Stimulated activated naive CD8-positive, alpha-beta T cell treated with anti-CD3 and anti-CD28 coated beads, Interleukin-15, amount 100 ng/mL, for 72 hours (primary cell): ENCODE data around the gene KIAA1217.
A peak's percentile ranks its signal among the peaks of the same experiment; 100 is the strongest.

Experiments
- ATAC-seq: fragments of 150-1000 bp; cut with Tn5 transposase; 2 replicates; pipeline ENCODE4 v1.10.0; 2021; ENCODE audit warnings: mild to moderate bottlenecking, moderate library complexity
- DNase-seq, 2 donors: peaks; one replicate each; pipeline ENCODE4 v3.0.0; 2021 to 2022
- H3K27ac Mint-ChIP-seq, 2 donors: one replicate each; pipeline ENCODE4 v1.8.0; 2022; ENCODE audit warnings: mild to moderate bottlenecking in 2 of 2, mixed read lengths in 2 of 2, moderate library complexity in 2 of 2
- H3K27me3 Mint-ChIP-seq: one replicate; pipeline ENCODE4 v1.8.0; 2022; ENCODE audit warnings: mixed read lengths
- H3K4me1 Mint-ChIP-seq: one replicate; pipeline ENCODE4 v1.8.0; 2022; ENCODE audit warnings: mild to moderate bottlenecking, mixed read lengths
- H3K4me3 Mint-ChIP-seq, 2 donors: one replicate each; pipeline ENCODE4 v1.8.0; 2022; ENCODE audit warnings: mild to moderate bottlenecking in 2 of 2, mixed read lengths in 2 of 2, moderate library complexity in 1 of 2
- H3K9me3 Mint-ChIP-seq, 2 donors: one replicate each; pipeline ENCODE4 v1.8.0; 2022; ENCODE audit warnings: mixed read lengths in 2 of 2

The KIAA1217 gene

DNA sequence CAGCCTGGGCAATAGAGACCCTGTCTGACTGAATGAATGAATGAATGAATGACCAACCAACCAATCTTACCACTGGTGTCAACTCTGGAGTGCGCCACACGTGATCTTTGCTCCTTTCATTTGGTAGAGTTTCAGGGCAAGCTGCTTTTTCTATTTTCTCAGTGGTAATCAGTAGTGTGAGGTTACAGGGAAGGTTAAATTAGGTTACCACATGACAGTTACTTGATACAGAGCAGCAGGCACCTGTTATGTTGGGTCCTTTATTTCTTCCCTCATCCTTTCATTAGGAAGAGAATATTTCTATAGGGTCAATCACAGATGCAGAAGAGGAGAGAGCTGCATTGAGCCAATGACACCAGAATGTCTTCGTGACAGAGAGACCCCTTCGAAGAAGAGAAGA is 167.8 kb downstream of the KIAA1217 start:
- H3K4me3 Mint-ChIP-seq, result no peak overlapping the region
- no peaks in the 10 kb centered on the region for H3K4me1 Mint-ChIP-seq
- peaks cover 0 to 8% of the 10 kb centered on the region in 2 donors for H3K9me3 Mint-ChIP-seq
- no peak for DNase-seq
- H3K27ac Mint-ChIP-seq, result no peak overlapping the region
- H3K27me3 Mint-ChIP-seq, result peaks cover 10% of the 10 kb centered on the region
- no peak for ATAC-seq

DNA sequence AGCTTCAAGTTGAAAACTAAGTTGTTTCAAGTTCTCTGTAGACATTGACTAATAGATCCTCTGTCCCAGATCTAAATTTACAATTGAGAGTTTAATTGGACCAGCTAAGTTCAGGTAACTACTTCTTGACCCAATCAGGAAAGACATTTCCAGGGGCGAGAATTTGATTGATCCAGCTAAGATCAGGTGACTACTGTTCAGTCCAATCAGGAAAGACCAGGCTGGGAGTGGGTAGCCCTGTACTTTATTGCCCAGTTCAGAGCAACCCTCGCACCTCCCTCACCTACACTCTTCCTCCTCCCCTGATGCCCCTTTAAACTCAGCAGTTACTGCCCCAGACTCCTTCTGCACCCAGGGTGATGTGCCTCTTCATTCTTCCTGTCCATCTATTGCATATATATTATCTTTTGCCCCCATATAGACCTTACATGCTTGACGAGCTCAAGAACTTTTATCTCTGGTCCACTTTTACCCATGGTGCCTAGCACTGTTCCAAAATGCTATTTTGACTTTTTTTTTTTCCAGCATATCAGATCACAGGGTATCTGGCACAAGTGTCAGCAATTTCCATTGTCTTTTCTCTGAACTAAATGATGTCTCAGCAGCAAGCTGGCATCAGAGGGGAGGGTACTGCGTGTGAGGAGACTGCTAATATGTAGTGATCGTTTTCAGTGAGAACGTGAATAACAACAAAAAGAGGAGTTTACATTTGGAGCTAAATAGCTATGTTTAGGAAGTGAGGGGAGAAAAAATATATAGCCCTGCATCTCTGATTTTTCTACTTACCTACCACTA is 169.4 kb downstream of the KIAA1217 start:
- ATAC-seq (no peak), DNase-seq (no peak)
- H3K4me3 Mint-ChIP-seq, result no peak overlapping the region
- H3K9me3 Mint-ChIP-seq, result no peaks in the 10 kb centered on the region
- peaks cover 14% of the 10 kb centered on the region for H3K4me1 Mint-ChIP-seq
- peaks cover 19% of the 10 kb centered on the region for H3K27me3 Mint-ChIP-seq
- H3K27ac Mint-ChIP-seq, result no peak overlapping the region

DNA sequence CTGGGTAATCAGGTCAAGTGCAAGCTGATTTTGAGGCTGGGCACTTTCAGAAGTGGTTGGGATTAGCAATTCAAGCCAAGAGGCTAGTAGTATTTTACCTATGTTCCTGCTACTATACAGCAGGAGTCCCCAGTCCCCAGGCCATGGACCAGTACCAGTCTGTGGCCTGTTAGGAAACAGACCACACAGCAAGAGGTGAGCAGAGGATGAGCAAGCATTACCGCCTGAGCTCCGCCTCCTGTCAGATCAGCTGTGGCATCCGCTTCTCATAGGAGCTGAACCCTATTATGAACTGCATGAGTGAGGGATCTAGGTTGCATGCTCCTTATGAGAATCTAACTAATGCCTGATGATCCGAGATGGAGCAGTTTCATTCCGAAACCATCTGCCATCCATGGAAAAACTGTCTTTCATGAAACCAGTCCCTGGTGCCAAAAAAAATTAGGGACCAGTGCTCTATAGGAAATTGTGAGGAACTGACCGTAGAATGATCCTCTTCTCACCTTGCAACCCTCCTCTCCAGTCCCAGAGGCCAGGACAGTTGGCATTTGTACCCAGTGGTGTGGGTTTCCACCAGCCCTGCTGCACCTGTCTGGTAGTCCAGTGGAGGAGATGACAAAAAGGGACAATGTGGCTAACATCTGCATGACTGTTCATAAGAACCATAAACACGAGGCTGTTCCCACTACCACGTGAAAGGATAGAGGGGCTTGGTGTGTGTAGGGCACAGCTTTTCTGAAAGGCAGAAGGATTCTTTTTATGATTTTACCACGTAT is 172.5 kb downstream of the KIAA1217 start:
- H3K9me3 Mint-ChIP-seq, result no peaks in the 10 kb centered on the region
- H3K4me1 Mint-ChIP-seq, result peaks cover 26% of the 10 kb centered on the region
- H3K27ac Mint-ChIP-seq, result no peak overlapping the region
- H3K27me3 Mint-ChIP-seq, result peaks cover 37% of the 10 kb centered on the region
- H3K4me3 Mint-ChIP-seq, result no peak overlapping the region
- ATAC-seq (no peak), DNase-seq (no peak)

DNA sequence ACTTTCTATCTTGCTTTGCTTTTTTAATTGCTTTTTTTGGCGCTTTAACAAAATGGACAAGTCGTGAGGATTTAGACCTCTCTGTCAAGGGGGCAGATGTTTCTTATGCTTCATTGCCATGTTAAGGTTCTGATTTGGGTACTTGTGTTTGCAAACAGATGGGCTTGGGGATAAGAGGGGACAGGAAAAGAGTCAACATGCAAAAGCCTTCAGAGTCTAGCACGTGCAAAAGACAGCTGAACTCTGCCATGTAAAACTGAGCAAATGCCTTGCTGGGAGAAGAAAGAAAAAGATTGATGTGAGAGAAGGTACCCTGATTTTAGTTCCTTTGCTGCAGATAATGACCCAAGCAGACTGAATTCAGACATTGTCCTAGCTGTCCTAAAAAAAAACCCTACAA is 173.1 kb downstream of the KIAA1217 start:
- peaks cover 37% of the 10 kb centered on the region for H3K27me3 Mint-ChIP-seq
- DNase-seq (no peak), ATAC-seq (no peak)
- no peak overlapping the region for H3K27ac Mint-ChIP-seq
- H3K9me3 Mint-ChIP-seq, result no peaks in the 10 kb centered on the region
- no peak overlapping the region for H3K4me3 Mint-ChIP-seq
- H3K4me1 Mint-ChIP-seq, result peaks cover 26% of the 10 kb centered on the region

DNA sequence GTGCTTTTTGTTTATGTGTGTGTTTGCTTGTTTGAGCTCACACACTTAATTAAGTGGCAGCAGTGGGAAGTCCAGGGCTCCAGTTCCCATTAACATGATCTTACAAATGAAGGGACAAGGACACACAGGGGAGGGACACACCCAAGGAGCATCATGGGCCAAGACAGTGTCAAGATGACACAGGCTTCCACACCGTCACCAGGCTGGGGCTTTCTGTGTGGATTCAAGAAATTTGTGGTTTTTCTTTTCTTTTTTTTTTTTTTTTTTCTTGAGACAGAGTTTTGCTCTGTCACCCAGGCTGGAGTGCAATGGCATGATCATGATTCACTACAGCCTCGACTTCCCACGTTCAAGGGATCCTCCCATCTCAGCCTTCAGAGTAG is 173.6 kb downstream of the KIAA1217 start:
- Mint-ChIP-seq H3K27ac (no peak overlapping the region), H3K27me3 (peaks cover 37% of the 10 kb centered on the region), H3K9me3 (no peaks in the 10 kb centered on the region), H3K4me3 (peak overlapping the region in 1 of 2 donors; percentile 21), H3K4me1 (peaks cover 26% of the 10 kb centered on the region)
- DNase-seq (peak in 1 of 2 donors; percentile 30), ATAC-seq (peak; percentile 60)

DNA sequence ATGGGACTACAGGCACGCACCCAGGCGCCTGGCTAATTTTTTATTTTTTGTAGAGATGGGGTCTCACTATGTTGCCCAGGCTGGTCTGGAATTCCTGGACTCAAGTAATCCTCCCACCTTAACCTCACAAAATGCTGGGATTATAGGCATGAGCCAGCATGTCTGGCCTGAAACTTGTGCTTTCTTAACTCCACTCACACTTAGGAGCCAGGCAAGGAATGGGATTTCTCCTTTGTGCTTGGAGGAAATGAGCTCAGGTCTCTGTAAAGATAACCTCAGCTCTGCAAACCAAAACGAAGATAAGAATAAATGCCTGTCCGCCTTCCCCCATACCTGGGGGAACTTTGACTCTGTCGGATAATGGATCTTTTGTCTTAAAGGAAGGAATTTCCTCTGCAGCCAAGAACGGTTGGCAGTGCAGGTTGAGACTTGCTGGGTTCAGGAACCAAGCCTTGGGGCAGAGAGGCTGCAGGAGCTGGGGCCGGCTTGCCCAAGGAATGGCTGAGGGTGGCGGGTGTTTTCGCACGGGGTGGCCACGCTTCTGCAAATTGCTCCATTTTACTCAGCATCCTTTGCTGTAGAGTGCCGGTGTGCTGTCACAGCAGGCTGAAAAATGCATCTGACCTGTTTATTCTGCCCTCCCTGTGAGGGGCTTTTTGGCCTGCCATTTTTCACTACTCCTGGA is 174.2 kb downstream of the KIAA1217 start:
- ATAC-seq, result peak; percentile 91
- DNase-seq, result no peak
- Mint-ChIP-seq H3K27me3 (peaks cover 37% of the 10 kb centered on the region), H3K27ac (peak overlapping the region; percentile 54 to 61), H3K4me3 (peak overlapping the region; percentile 54 to 57), H3K9me3 (no peaks in the 10 kb centered on the region), H3K4me1 (peaks cover 26% of the 10 kb centered on the region)

DNA sequence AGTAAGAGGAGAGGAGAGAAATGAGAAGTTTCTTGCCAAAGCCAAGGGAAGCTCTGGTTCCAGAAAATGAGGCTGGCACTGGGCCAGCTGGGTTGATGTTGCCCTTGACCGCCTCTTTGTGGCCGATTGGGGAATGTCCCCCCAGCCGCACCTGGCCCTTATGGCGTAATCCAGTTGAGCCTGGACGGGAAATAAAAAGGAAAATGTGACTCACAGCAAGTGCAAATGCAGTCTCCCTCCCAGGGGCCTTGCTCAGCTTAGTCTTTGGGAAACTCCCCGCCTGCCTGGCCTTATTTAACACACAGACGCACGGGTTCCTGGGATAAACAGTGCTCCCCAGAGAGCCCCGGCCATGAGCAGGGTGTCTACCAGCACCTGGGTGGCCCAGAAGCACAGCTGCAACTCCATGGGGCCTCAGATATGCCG is 174.8 kb downstream of the KIAA1217 start:
- DNase-seq (peak; percentile 37 to 80), ATAC-seq (peak; percentile 78)
- peak overlapping the region; percentile 59 to 61 for H3K27ac Mint-ChIP-seq
- H3K4me3 Mint-ChIP-seq, result peak overlapping the region; percentile 54 to 57
- H3K4me1 Mint-ChIP-seq, result peaks cover 26% of the 10 kb centered on the region
- peaks cover 37% of the 10 kb centered on the region for H3K27me3 Mint-ChIP-seq
- no peaks in the 10 kb centered on the region for H3K9me3 Mint-ChIP-seq

DNA sequence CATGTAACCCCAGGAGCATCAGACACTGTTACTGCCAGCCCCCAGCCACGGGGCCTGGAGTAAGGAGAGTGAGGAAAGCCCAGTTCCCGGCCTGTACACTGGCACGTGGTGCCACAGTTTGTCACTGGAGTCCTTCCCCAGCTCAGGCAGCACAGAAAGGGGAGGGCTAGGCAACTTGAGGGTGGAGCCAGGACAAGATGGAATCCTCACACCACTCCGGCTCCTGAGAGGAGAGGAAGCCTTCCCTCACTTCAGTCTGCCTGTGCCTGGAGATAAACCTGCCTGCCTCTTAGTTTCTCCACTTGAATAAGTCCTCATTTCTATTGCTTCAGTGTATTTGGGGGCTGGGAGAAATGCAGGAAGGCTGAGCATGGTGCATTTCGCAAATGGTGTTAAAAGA is 176.0 kb downstream of the KIAA1217 start:
- DNase-seq (no peak), ATAC-seq (no peak)
- Mint-ChIP-seq H3K27me3 (peaks cover 37% of the 10 kb centered on the region), H3K27ac (no peak overlapping the region), H3K4me3 (no peak overlapping the region), H3K4me1 (peaks cover 26% of the 10 kb centered on the region), H3K9me3 (no peaks in the 10 kb centered on the region)

DNA sequence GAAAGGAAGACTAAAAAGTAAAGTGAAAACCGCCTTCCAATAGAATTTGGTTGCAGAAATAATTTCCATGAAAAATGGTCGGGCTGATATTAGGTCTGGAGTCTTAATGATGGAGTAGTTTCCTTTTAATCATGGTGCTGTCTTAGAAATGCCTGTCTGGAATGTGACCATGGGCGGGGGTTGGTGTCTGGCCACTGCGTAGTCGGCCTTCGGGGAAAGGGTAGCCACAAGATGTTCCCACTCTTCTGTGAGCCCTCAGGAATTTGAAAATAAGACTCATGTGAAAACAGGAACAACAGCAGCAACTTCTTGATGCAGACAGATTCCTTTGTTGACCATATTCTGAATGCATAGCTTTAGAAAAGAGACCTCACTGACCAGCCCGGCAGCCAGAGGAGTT is 176.8 kb downstream of the KIAA1217 start:
- H3K9me3 Mint-ChIP-seq, result no peaks in the 10 kb centered on the region
- H3K4me1 Mint-ChIP-seq, result peaks cover 26% of the 10 kb centered on the region
- no peak overlapping the region for H3K27ac Mint-ChIP-seq
- ATAC-seq (no peak), DNase-seq (no peak)
- H3K27me3 Mint-ChIP-seq, result peaks cover 36% of the 10 kb centered on the region
- no peak overlapping the region for H3K4me3 Mint-ChIP-seq

DNA sequence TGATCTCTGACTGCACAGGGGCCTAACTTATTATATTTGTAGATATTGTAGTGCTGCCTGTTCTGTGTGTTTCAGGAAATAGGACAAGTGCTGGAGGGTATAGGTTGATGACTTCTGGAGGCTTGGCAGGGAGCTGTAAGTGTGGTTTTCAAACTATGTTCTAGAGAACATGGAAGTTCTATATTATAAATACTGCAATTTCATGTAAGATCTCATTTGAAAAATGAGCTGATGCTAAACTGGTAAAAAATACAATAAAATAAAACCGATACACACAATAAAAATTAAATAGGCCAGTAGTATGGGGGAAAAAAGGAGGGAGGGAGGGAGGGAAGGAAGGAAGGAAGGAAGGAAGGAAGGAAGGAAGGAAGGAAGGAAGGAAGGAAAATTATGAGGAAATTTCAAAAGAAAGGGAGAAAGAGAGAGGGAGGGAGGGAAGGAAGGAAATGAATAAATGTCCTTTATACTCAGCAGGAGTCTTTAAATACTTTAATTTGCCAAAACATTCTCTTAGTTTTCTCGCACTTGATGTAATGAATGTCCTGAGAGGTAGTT is 181.3 kb downstream of the KIAA1217 start:
- no peaks in the 10 kb centered on the region for H3K9me3 Mint-ChIP-seq
- ATAC-seq (no peak), DNase-seq (no peak)
- H3K27ac Mint-ChIP-seq, result no peak overlapping the region
- H3K4me3 Mint-ChIP-seq, result no peak overlapping the region
- H3K4me1 Mint-ChIP-seq, result no peaks in the 10 kb centered on the region
- peaks cover 34% of the 10 kb centered on the region for H3K27me3 Mint-ChIP-seq

DNA sequence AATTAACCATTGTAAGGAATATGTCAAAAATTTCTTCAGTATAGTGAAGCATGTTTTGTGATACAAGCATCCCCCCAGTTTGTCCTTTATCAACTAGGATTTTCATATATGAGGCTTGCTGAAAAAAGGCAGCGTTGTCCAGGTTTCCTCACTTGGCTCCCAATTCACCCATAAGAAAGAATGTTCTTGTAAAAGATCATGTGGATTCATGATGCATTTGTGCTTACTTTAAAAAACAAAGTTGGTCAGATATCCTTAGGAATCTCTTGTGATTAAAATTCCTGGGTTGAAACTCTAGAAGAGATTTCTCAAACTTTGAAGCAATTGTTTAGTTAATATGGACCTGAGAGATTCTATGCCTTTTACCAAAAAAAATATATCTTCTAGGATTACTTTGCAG is 181.8 kb downstream of the KIAA1217 start:
- ATAC-seq, result no peak
- H3K9me3 Mint-ChIP-seq, result no peaks in the 10 kb centered on the region
- no peak overlapping the region for H3K27ac Mint-ChIP-seq
- H3K4me3 Mint-ChIP-seq, result no peak overlapping the region
- DNase-seq, result no peak
- H3K27me3 Mint-ChIP-seq, result peaks cover 32% of the 10 kb centered on the region
- no peaks in the 10 kb centered on the region for H3K4me1 Mint-ChIP-seq

DNA sequence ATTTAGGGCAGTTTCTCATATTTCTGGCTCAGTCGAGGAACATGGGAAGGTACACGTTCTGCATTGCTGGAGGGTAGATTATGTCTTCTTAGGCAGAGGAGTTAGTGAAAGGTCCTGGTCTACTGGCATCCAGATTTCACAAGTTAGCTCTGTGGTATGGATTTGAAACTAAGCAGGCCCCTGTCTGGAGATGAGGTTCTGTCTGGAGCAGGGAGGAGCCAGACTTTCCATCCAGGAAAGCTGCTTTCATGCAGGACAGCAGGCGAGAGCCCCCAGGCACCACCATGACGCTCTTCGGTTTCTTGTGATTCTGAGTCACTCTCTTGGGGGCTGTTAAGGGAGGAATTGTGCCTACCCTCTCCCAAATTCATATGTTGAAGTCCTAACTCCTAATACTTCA is 184.3 kb downstream of the KIAA1217 start:
- peak overlapping the region in 1 of 2 donors; percentile 67 for H3K27ac Mint-ChIP-seq
- no peaks in the 10 kb centered on the region for H3K4me1 Mint-ChIP-seq
- H3K4me3 Mint-ChIP-seq, result no peak overlapping the region
- peaks cover 38% of the 10 kb centered on the region for H3K27me3 Mint-ChIP-seq
- ATAC-seq (no peak), DNase-seq (no peak)
- H3K9me3 Mint-ChIP-seq, result peaks cover 7% of the 10 kb centered on the region in 2 donors

DNA sequence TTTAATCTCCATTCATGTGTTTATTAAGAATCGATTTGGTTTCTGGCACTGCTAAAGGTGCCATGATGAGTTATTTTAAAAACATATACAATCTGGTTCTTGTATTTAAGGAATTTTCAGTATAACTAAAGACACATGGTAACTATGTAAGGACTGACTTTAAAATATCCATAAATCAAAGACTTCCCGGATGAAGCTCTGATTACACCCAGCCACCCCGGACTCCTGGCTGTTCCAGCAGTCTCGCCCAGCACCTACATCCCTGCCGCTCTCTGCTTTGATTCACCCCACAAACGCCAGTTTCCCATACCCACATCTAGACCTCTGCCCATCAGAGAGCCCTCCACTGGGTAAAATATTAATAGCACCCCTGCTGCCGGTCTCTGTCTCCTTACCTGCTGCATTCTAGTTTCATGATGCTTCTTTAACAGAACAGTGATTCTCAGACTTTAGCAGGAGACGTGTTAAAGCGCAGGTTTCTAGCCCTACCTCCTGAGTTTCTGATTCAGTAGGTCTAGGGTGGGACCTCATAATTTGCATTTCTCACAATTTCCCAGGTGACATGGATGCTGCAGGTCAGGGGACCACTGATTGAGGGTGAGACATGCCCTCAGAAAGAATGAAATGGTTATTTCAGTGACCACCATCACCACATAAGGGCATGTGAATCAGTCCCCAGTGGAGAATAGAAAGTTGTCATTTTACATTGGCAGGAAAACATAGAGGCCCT is 185.7 kb downstream of the KIAA1217 start:
- H3K27me3 Mint-ChIP-seq, result peaks cover 43% of the 10 kb centered on the region
- no peaks in the 10 kb centered on the region for H3K4me1 Mint-ChIP-seq
- peaks cover 7% of the 10 kb centered on the region in 2 donors for H3K9me3 Mint-ChIP-seq
- DNase-seq (peak in 1 of 2 donors; percentile 11), ATAC-seq (peak; percentile 84)
- H3K4me3 Mint-ChIP-seq, result no peak overlapping the region
- no peak overlapping the region for H3K27ac Mint-ChIP-seq

DNA sequence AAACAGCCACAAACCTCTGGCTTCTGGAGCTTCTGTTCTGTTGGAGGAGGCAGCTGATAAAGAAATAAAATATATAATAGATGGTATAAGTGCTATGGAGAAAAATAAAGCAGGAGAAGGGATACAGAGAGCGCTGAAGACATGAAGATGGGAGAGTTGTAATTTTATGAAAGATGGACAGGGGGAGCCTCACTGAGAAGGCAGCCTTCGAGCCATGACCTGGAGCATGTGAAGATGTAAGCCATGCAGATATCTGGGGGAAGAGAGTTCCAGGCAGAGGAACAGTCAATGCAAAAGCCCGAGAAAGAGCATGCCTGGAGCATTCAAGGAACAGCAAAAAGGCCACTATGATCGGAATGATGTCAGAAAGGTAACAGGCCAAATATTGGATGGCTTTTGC is 187.5 kb downstream of the KIAA1217 start:
- H3K4me3 Mint-ChIP-seq, result no peak overlapping the region
- DNase-seq (no peak), ATAC-seq (no peak)
- H3K27me3 Mint-ChIP-seq, result peaks cover 44% of the 10 kb centered on the region
- peak overlapping the region in 1 of 2 donors; percentile 70 for H3K27ac Mint-ChIP-seq
- peaks cover 7% of the 10 kb centered on the region in 2 donors for H3K9me3 Mint-ChIP-seq
- no peaks in the 10 kb centered on the region for H3K4me1 Mint-ChIP-seq

DNA sequence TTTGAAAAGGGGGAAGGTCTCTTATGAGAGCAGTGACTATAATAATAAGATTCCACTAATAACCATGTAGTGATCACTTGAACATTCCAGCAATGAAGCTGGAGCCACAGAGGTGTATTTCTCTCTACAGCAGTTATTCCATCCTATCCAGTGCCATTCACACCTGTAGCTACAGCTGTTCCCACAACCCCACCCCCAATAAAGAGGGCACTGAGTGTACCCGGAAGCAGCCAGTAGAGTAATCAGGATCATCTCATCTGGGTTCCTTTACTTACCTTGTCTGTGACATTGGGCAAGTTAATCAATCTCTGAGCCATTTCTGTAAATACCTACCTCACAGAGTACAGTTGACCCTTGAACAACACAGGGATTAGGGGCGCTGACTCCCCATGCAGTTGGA is 188.7 kb downstream of the KIAA1217 start:
- ATAC-seq (no peak), DNase-seq (no peak)
- Mint-ChIP-seq H3K4me1 (no peaks in the 10 kb centered on the region), H3K27ac (no peak overlapping the region), H3K27me3 (peaks cover 44% of the 10 kb centered on the region), H3K4me3 (no peak overlapping the region), H3K9me3 (peaks cover 7% of the 10 kb centered on the region in 2 donors)
